ENCODE measurements around the gene PAX7. TPM values are rescaled to one million over a fixed set of nuclear protein-coding genes. Genes with fewer than 3 reads are reported as not detected.

The PAX7 gene
- total and polyA plus RNA-seq, 8 donors: not detected

- Histone ChIP-seq H3K9me3 (no peaks in the 10 kb centered on the region), H3K4me3 (no peak overlapping the region), H3K36me3 (no peaks in the 10 kb centered on the region), H3K27ac (no peak overlapping the region), H3K4me1 (peaks cover 0 to 12% (median 4%) of the 10 kb centered on the region in 4 donors), H3K27me3 (peaks cover 12 to 100% (median 62%) of the 10 kb centered on the region in 3 donors)
- intact Hi-C loops (cut with DNase I; ENCODE audit: low total_unique reads): no loop called here
- no peak for DNase-seq
- TF ChIP-seq POLR2A (IDR thresholded peaks at IDR 0.05) (no peak), CTCF (IDR thresholded peaks at IDR 0.05) (no peak), POLR2AphosphoS5 (IDR thresholded peaks at IDR 0.05) (no peak), EP300 (IDR thresholded peaks at IDR 0.05) (no peak)
- WGBS, 5 donors: 67 to 76% (median 70%) methylated on average over 12 of the region's 12 CpGs
Observed at GRCh38 chr1:18714404-18715175, 83.9 kb downstream of the PAX7 start.

GRCh38 chr1:18716112-18716784 is 85.6 kb downstream of the PAX7 start:
- intact Hi-C loops (cut with DNase I; ENCODE audit: low total_unique reads): no loop called here
- 23 to 34% (median 33%) methylated on average over 15 of the region's 15 CpGs for WGBS, 5 donors
- H3K27me3 ChIP-seq: peaks cover 12 to 100% (median 64%) of the 10 kb centered on the region in 3 donors

GRCh38 chr1:18716785-18717678 is 86.4 kb downstream of the PAX7 start:
- H3K27me3 ChIP-seq: peaks cover 12 to 100% (median 66%) of the 10 kb centered on the region in 3 donors

More at GRCh38 chr1:18716112-18716784, 85.6 kb downstream of the PAX7 start:
- Histone ChIP-seq H3K4me3 (no peak overlapping the region), H3K27ac (no peak overlapping the region), H3K4me1 (peaks cover 0 to 12% (median 4%) of the 10 kb centered on the region in 4 donors), H3K36me3 (no peaks in the 10 kb centered on the region), H3K9me3 (no peaks in the 10 kb centered on the region)
- DNase-seq: no peak
- TF ChIP-seq EP300 (IDR thresholded peaks at IDR 0.05) (no peak), CTCF (IDR thresholded peaks at IDR 0.05) (no peak), POLR2A (IDR thresholded peaks at IDR 0.05) (no peak), POLR2AphosphoS5 (IDR thresholded peaks at IDR 0.05) (no peak)

More at GRCh38 chr1:18716785-18717678, 86.4 kb downstream of the PAX7 start:
- H3K9me3 ChIP-seq: no peaks in the 10 kb centered on the region
- no peak for DNase-seq
- no peak overlapping the region for H3K27ac ChIP-seq
- intact Hi-C loops (cut with DNase I; ENCODE audit: low total_unique reads): no loop called here
- 5 to 25% (median 9%) methylated on average over 8 to 72 of the region's 72 CpGs for WGBS, 5 donors
- peaks cover 0 to 12% (median 4%) of the 10 kb centered on the region in 4 donors for H3K4me1 ChIP-seq
- H3K36me3 ChIP-seq: no peaks in the 10 kb centered on the region
- no peak for TF ChIP-seq POLR2A (IDR thresholded peaks at IDR 0.05)
- TF ChIP-seq CTCF (IDR thresholded peaks at IDR 0.05): no peak
- no peak for TF ChIP-seq POLR2AphosphoS5 (IDR thresholded peaks at IDR 0.05)
- no peak for TF ChIP-seq EP300 (IDR thresholded peaks at IDR 0.05)
- peak overlapping the region in 1 of 4 donors; percentile 6 for H3K4me3 ChIP-seq
